Measurements from ENCODE around the gene TMCC2.
"Not testable (repeated sequence)": the region's sequence is repeated elsewhere in the genome, so short reads cannot be mapped to it uniquely, and the experiment has no call there.

TMCC2 gene

GRCh38 chr1:205285381-205286101 lies 57.8 kb downstream of the TMCC2 start:
- peak; percentile 73 for DNase-seq

- peak; percentile 93 for DNase-seq
Observed at GRCh38 chr1:205286335-205286950, 58.7 kb downstream of the TMCC2 start.

GRCh38 chr1:205287076-205287475 lies 59.3 kb downstream of the TMCC2 start:
- no peak for DNase-seq

GRCh38 chr1:205287767-205288559 lies 60.2 kb downstream of the TMCC2 start:
- DNase-seq: peak; percentile 81

- DNase-seq: no peak
Observed at GRCh38 chr1:205291596-205291995, 63.9 kb downstream of the TMCC2 start.

- DNase-seq: no peak
Observed at GRCh38 chr1:205293350-205294074, 65.8 kb downstream of the TMCC2 start.

- DNase-seq: no peak
Observed at GRCh38 chr1:205294175-205294917, 66.6 kb downstream of the TMCC2 start.

- no peak for DNase-seq
Observed at GRCh38 chr1:205294934-205295333, 67.2 kb downstream of the TMCC2 start.

GRCh38 chr1:205296154-205296553 lies 68.4 kb downstream of the TMCC2 start:
- DNase-seq: no peak

GRCh38 chr1:205297546-205298177 lies 69.9 kb downstream of the TMCC2 start:
- DNase-seq: not testable (repeated sequence)

- no peak for DNase-seq
Observed at GRCh38 chr1:205298191-205298994, 70.6 kb downstream of the TMCC2 start.

GRCh38 chr1:205300149-205300548 lies 72.4 kb downstream of the TMCC2 start:
- DNase-seq: no peak

- no peak for DNase-seq
Observed at GRCh38 chr1:205301205-205301821, 73.6 kb downstream of the TMCC2 start.

- DNase-seq: no peak
Observed at GRCh38 chr1:205301842-205302588, 74.3 kb downstream of the TMCC2 start.

- DNase-seq: no peak
Observed at GRCh38 chr1:205303247-205303888, 75.6 kb downstream of the TMCC2 start.

GRCh38 chr1:205304046-205304694 lies 76.4 kb downstream of the TMCC2 start:
- no peak for DNase-seq

- no peak for DNase-seq
Observed at GRCh38 chr1:205304695-205305070, 76.9 kb downstream of the TMCC2 start.

- no peak for DNase-seq
Observed at GRCh38 chr1:205306929-205307566, 79.3 kb downstream of the TMCC2 start.
